ENCODE data around the gene CAPZA2. TPM values are rescaled to one million over a fixed set of nuclear protein-coding genes. Genes with fewer than 3 reads are reported as not detected.
"Not testable (repeated sequence)": the region's sequence is repeated elsewhere in the genome, so short reads cannot be mapped to it uniquely, and the experiment has no call there.

Gene CAPZA2
- 115 TPM for total RNA-seq

GRCh38 chr7:116862234-116862950, at the start of gene CAPZA2:
TSS of gene CAPZA2 (plus strand) at chr7:116862587. CDS start at chr7:116862612, 25 bp downstream.
- peak; percentile 99 for ATAC-seq

- ATAC-seq = no peak
These were observed 49.5 kb upstream of the CAPZA2 start for GRCh38 chr7:116812860-116813259.

GRCh38 chr7:116813371-116813770, 49.0 kb upstream of the CAPZA2 start:
- ATAC-seq = not testable (repeated sequence)

DNA sequence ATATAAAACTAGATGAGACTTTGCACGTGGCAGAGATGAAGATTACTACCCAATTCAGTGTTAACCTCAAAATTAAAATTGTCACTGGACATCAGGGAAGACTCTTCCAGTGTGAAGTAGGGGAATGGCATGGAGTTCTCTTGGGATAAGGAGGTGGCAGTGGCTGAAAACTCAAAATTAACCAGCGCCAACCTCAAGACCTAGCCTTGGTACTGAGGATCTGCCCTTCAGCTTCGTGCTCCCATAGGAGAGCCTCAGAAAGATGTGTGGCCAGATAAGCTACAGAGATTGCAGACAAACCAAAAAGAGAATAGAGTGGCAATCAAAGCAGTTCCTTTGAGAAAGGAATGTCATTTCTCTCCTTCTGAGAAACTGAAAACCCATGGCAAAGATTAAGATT, 47.3 kb upstream of the CAPZA2 start:
- ATAC-seq = no peak

- no peak for ATAC-seq
These were observed 42.2 kb upstream of the CAPZA2 start for GRCh38 chr7:116820149-116820548.

- not testable (repeated sequence) for ATAC-seq
These were observed 40.7 kb upstream of the CAPZA2 start for GRCh38 chr7:116821647-116822046.

GRCh38 chr7:116824449-116824848, 37.9 kb upstream of the CAPZA2 start:
- no peak for ATAC-seq

DNA sequence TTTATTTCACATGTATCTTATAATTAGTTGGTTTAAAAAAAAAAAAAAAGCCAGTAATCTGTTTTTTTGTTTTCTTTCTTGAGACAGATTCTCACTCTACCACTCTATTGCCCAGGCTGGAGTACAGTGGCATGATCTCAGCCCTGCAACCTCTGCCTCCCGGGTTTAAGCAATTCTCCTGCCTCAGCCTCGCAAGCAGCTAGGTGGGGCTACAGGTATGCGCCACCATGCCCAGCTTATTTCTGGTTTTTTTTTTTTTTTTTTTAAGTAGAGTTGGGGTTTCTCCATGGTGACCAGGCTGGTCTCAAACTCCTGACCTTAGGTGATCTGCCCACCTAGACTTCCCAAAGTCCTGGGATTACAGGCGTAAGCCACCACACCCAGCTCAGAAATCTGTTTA, 34.1 kb upstream of the CAPZA2 start:
- no peak for ATAC-seq

DNA sequence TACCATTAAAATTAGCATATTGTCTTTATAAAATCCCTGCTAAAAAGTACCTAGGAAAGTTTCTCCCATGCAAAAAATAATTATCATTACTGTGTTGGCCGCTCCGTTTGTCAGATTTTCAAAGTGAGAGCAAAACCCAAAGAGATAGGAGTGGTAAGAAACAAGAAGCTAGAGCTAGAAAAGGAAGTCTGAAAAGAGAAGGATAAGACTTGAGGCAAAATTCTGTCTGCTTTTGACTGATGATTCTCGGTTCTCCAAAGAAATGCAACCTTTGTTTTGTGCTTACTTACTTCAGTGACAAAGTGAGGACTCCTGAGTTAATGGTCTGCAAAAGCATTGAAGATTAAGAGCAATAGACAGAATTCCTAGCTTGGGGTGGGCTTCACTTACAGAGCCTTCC, 33.3 kb upstream of the CAPZA2 start:
- ATAC-seq = no peak

- ATAC-seq = peak; percentile 42
These were observed 32.9 kb upstream of the CAPZA2 start for GRCh38 chr7:116829493-116829892.

DNA sequence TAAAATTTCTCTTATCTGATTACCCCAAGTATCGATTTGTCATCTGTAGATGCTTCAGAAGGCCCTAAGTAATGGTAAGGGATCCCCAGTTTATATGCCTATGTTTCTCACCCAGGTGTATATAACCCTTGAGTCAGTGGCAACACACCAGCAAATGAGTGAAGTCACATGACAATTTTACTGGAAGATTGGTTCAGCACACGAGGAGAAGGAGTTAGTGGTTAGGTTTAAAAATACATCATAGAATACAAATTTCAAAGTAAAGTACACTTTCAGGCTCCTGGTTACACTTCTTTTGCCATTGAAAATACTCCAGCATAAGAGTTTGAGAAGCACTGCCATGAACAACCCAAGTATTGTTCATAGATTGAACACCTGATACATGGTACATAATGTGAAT, 29.7 kb upstream of the CAPZA2 start:
- no peak for ATAC-seq

DNA sequence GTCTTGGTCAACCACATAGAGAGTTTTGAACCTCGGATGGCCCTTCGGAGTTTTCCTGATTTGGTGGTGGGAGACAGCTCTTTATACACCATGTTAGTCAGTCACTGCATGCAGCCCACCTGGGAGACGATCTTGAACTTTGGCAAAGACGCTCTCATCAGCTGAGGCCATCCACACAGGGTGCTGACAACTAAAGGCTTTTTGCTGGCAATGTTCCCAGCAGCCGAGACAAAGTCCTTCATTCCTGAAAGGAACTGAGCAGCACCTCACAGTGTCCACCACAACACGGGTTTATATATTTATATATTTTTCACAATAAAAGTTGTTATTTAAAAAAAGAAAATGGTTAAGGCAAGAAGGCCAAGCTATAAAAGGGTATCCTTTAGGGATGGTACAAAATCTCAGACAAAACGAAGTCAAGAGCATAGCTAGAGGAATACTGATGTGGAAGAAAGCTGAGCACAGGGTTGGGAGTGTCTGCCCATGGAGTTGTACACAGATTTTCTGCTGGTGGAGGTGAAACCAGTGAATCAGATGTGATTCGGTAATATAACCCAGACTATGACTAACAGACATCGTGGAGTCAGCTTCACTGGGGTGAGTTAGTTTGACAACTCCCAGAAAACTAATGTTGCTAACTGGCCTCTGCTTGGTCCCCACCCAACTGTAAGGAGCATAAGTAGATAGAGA, 27.4 kb upstream of the CAPZA2 start:
- ATAC-seq = peak; percentile 90

- ATAC-seq = no peak
These were observed 26.3 kb upstream of the CAPZA2 start for GRCh38 chr7:116836048-116836447.

- ATAC-seq = peak; percentile 66
These were observed 25.5 kb upstream of the CAPZA2 start for GRCh38 chr7:116836911-116837310.

- ATAC-seq = no peak
These were observed 24.8 kb upstream of the CAPZA2 start for GRCh38 chr7:116837586-116837985.

DNA sequence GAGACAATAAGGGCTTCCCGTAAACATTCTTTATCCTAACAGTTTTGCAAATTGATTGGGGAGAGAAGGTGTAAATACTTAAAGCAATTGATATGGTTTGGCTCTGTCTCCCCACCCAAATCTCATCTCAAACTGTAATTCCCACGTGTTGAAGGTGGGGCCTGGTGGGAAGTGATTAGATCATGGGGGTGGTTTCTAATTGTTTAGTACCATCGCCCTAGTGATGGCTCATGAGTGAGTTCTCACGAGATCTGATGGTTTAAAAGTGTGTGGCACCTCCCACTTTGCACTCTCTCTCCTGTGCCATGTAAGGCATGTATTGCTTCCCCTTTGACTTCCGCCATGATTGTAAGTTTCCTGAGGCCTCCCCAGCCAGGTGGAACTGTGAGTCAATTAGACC, 22.1 kb upstream of the CAPZA2 start:
- no peak for ATAC-seq

DNA sequence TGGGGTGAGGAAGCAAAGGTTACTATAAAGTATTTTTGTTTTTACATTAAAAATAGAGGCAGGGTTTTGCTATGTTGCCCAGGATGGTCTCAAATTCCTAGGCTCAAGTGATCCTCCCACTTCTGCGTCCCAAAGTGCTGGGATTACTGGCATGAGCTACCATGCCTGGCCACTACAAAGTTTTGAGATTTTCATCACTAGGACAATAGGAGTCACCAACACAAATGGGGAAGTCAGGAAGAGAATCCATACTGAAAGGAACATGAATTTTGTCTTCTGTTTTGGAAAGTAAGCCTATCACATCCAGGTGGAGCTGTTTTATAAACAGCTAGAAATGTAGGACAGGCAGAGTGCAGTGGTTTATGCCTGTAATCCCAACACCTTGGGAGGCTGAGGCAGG, 20.0 kb upstream of the CAPZA2 start:
- no peak for ATAC-seq

DNA sequence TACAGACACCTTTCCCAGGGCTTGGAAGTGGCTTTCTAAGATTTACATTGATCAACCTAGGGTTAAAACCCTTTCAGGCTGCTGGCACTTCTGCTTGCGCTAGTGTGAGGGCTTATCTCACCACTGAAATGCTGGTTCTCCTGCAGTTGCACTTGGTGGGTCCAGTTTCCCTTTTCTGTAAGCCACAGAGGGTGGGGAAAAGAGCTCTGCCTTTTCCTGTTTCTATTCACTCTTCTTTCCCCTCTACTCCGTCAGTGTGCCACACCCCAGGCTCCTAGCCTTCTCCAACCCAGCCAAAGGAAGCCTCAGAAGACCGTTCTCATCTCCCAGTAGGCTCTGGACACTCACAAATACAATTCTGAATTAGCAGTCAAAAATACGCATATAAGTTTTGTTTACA, 19.0 kb upstream of the CAPZA2 start:
- no peak for ATAC-seq

- ATAC-seq = no peak
These were observed 11.2 kb upstream of the CAPZA2 start for GRCh38 chr7:116851175-116851574.

- no peak for ATAC-seq
These were observed 10.7 kb upstream of the CAPZA2 start for GRCh38 chr7:116851671-116852070.

DNA sequence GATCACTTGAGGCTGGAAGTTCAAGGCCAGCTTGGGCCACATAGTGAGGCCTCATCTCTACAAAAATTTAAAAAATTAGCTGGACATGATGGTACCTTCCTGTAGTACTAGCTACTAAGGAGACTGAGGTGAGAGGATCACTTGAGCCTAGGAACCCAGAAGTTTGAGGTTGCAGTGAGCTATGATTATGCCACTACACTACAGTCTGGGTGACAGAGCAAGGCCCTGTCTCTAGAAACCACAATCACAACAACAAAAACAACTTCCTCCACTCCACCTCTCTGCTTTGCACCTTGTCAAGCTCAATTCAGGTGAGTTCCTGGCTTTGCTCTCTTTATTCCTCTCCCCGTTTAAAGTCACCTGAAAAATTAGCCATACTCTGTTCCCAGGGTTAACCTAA, 8.3 kb upstream of the CAPZA2 start:
- no peak for ATAC-seq

DNA sequence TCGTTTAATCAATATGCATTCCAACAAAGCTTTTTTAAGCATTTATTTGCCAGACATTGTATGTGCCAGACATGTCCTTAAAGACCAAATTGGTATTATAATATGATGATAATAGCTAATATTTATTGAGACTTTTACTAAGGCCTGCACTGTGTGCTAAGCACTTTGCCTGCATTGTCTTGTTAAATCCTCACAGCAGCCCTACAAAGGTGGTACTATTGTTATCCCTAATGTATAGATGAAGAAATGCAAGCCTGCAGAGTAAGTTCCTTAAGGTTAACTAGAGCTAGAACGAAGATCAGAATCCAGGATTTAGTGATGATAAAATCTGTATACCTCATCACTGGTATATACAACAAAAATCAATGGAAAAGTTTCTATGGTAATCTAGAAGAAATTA, 5.3 kb upstream of the CAPZA2 start:
- no peak for ATAC-seq

GRCh38 chr7:116859323-116859722, 3.1 kb upstream of the CAPZA2 start:
- ATAC-seq = peak; percentile 24

DNA sequence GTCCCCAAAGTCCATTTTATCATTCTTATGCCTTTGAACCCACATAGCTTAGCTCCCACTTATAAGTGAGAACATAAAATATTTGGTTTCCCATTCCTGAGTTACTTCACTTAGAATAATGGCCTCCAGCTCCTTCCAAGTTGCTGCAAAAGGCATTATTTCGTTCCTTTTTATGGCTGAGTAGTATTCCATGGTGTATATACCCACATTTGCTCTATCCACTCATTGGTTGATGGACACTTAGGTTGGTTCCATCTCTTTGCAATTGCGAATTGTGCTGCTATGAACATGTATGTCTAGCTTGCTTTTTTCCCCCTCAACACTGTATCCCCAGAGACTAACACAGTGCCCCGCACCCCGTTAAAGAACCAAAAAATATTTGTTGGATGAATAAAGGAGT, 670 bp upstream of the CAPZA2 start:
- no peak for ATAC-seq

Measured in esophagus mucosa (tissue), 1 donor.